Activated T-cell treated with anti-CD3 and anti-CD28 coated beads, Interleukin-2, amount 50 U/mL, for 48 hours (primary cell): ENCODE data around the gene RSAD1.
"Not testable (repeated sequence)": the region's sequence is repeated elsewhere in the genome, so short reads cannot be mapped to it uniquely, and the experiment has no call there.

Experiments
- DNase-seq, 2 experiments: peaks; one replicate each; pipeline ENCODE4 v3.0.0-alpha.2; 2020

Gene RSAD1

DNA sequence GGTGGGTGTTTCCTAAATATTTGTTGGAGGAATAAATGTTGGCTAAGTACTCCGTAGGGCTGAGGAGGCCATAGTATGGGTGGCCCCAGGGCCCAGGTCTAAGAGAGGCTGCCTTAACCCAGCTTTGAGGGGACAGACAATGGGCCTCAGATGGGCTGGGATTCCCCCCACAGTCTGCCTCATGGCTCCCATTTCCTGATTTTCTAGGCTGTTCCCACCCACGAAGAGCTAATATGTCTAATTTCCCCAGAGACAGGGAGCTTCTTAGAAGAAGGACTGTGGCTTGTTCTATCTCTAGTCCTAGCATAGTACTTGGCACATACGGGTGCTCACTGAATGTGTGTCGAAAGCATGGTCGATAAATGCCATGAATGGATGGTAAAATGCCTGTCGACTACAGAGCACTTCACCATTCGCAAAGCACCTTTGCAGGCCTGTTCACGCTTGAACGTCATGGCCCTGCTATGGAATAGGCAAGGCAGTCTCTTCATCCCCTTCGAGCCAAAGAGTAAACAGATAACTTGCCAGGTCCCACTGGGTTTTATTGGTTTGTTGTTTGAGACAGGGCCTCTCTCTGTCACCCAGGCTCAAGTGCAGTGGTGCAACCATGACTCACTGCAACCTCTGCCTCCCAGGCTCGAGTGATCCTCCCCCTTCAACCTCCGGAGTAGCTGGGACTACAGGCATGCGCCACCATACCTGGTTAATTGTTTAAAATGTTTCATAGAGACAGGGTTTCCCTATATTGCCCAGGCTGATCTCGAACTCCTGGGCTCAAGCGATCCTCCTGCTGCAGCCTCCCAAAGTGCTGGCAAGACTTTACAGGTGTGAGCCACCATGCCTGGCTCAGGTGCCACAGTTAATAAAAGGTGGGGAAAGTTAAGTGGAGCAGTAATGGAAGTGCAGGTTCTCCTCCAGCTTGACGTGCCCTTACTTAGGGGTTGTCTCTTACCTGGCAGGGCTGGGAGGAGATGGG, 19.7 kb upstream of the RSAD1 start:
- DNase-seq: no peak

DNA sequence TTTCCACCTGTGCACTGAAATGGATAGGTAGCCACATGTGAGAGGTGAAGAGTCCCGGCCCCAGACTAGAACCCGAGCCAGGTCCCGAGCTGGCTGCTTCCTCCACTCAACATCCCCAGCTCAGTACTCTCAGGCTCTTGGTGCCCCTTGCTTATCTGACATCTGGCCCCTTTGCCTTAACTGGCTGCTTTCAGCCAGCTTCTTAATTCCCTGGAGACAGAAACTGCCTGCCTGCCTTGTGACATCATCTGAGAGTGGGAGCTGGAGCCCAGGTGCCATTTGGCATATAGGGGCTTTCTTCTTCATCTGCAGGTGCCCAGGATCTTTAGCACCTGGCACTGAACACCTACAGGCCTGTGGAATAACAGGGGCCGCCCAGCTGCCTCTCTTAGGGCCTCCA, 18.9 kb upstream of the RSAD1 start:
- DNase-seq: no peak

DNA sequence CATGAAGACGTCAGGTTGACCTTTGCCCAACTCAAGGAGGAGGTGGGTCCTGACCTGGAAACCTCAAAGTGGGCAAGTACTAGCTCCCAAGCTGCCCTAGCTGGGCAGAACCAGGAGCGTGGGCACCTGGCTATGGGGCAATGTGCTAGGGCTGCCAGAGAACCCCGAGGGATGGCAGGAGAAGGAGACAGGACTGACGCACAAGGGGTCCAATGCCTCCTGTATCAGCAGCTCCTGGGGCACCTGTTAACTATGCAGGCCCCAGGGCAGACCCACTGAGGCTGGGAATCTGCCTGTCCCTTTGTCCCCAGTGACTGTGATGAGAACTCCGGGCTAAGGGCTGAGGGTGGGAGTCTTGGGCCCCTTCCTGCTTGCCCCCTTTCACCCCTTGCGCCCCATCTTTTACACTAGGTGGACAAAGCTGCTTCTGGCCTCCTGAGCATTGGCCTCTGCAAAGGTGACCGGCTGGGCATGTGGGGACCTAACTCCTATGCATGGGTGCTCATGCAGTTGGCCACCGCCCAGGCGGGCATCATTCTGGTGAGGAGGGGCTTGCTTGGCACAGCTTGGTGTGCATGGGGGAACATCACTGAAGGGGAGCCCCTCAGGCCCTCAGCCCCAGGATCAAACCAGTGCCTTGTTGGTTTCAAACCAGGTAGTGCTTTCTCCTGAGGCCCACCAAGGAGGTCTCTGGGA, 17.7 kb upstream of the RSAD1 start:
- DNase-seq: no peak

DNA sequence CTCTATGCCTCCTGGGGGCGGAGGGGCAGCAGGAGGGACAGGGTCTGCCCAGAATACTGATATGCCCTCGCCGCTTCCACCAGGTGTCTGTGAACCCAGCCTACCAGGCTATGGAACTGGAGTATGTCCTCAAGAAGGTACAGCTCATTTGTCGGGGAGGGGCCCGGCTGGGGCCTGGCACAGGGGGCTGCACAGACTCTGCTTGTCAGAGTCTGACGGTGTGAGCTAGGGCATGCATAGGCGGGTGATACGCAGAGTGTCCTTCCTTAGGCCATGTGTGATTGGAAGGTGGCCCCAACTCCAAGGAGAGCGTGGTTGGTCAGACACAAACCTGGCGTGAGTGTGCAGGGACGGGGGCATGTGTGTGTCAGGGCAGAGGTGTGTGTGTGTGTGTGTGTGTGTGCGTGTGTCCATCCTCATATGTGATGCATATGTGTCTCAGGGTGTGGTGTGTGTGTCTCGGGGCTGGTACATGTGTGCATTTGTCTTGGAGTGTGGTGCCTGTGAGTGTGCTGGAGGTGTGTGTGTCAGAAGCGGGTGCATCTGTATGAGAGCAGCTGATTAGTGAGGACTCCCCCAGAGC, 17.0 kb upstream of the RSAD1 start:
- no peak for DNase-seq

DNA sequence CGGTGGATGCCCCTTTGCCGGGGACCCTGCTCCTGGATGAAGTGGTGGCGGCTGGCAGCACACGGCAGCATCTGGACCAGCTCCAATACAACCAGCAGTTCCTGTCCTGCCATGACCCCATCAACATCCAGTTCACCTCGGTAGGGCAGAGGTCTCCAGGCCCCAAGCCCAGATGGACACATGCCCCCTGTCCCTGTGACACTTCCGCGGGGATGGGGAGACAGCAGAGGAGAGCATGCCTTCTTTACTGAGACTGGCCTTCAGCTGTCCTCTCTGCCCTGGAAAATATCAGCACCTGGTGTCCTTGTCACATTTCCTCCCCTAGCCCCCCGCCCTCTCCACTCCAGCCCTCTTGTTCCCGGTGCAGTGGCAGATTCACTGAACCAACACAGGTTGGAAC, 16.2 kb upstream of the RSAD1 start:
- DNase-seq: no peak

DNA sequence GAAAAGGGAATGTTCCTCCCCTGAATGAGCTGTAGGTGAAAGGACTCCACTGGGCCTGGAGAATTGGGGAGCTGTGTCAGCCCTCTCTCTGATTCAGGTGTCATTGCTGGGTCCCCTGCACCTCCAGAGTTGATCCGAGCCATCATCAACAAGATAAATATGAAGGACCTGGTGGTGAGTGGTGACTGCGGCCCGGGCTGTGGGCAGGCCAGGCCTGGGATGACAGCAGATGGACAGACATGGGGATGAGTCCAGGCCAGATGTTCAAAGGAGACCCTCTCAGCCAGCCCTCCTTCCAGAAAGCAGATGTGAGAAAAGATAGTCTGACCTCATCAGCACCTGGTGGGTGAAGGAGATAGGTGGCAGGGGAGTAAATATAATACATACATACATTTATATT, 14.5 kb upstream of the RSAD1 start:
- DNase-seq: no peak

DNA sequence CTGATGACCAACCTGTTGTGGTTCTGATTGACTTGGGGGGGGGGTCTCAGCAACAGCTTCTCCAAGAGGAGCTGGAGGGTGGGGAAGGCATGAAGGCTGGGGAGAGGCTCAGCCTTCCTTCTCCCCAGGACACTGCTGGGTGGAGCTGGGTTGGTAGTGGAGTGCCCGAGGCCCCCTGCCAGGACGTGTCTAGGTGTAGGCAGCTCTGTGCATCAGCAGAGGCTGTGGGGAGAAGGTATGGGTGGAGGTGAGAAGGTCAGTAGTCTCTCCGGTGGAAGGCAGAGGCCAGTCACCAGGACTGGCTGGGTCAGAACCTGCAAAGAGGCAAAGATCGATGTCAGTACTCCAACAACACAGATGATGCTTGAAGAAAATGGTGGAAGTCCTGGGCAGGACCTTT, 13.9 kb upstream of the RSAD1 start:
- DNase-seq: no peak

DNA sequence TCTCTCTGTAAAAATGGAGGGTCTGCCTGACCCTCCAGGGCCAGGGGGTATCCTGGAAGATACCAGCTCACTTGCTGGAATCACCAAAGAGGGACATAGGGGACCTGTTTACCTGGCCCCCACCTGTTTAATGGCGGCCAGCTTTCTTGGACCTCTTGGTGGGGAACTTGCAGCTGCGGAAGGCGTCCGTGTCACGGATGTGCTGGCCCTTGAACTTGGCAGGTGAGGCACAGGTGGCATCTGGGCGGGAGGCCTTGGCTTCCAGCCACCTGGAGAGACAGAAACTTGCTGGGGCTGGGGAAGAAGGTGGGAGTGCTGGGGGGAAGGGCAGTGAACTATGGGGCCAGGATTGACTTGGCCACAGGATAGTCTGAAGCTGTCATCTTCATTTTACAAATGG, 13.5 kb upstream of the RSAD1 start:
- no peak for DNase-seq

DNA sequence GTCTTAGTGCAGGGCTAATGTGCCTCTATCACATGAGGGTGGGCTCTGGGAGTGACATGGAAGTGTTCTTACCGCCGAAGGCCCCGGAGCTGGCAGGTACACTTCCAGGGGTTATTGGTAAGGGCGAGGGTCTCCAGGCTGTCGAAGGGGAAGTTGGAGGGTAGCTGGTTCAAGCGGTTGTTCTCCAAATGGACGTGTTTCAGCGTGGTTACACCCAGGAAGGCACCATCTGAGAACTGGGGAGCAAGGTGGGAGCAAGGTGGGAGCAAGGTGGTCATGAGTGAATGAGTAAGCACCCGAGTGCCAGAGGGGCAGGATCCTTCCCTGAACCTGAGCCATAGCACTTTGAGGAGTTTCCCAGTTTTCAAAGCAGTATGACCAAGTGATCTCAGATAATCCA, 13.0 kb upstream of the RSAD1 start:
- DNase-seq: no peak

DNA sequence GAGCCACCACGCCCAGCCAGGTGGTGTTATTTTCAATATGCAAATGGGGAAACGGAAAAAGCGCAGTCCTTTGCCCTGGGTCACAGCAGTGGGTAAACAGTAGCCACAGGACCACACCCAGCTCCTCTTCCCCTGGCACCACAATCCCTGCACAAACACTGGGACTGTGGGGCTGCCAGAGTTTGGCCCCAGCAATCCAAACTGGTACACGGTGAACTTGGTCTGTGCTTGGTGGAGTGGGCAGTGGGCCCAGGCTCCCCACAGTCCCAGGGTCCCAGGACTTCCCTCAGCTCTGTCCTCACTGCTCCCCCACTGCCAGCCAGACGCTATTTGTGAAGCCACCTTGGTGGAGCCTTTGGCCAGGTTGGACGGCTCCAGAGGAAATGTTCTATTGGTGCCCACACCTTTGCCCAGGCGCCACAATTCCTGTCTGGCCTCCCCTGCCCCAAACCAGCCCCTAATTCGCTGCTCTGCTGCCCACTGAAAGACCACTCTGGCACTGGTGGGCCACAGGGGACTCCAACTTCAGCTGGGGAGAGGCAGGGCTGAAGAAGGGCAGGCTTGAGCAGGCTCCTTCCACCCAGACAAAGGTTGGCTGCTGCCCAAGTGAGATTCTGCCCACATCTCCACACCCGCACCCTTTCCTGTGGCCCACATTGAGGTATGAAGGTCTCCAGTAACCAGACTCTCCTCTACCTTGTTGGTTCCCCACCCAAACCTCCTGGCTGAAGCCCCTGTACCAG, 12.1 kb upstream of the RSAD1 start:
- no peak for DNase-seq

DNA sequence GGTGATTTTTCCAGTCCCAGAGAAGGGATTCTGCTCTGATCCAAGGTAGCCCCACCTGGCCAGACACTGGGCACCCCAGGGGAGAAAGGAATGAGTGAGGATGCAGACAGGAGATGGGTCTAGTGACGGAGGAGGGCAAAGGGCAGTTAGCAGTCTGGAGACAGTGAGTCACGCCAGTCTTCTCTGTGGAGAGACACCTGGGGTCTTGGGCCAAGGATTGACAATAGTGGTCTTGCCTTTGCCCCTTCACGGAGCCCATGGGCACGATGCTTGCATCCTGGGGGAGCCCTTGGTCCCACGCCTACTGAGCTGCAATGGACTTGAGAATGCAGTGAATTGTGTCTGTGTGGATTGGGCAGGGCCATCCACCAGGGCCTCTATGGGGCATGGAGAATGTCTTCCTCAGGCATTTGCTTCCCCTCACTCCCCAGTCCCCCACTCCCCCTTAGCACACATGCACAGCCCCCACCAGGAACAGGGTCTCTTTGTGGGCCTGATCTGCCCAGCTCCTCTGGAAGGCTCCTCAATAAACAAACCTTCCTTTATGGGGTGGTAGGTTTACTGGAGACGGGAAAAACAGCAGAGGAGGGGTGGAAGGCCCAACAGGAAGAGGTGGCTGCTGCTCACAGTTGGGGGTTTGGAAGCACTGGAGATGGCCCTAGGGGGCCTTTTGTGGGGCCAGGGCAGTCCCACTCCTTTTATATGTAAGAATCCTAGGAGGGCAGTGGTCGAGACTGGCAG, 11.4 kb upstream of the RSAD1 start:
- DNase-seq: no peak

DNA sequence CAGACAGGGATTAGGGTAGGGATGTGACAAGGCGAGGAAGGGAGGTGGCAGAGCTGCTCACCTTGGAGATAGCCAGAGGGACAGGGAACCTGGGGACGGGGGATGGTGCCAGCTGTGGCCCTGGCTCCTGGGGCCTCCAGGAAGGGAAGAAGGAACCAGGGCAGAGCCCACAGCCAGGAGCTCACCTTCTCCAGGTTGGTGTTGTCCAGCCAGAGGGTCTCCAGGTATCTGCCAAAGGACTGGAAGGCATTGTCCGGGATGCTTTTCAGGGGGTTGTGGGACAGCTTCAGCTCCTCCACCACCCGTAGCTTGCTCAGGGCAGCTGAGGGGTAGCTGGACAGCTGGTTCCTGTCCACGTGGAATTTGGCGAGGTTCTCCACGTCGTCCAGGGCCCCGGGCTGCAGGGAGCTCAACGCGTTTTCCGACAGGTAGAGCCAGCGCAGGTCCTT, 10.8 kb upstream of the RSAD1 start:
- DNase-seq: no peak

DNA sequence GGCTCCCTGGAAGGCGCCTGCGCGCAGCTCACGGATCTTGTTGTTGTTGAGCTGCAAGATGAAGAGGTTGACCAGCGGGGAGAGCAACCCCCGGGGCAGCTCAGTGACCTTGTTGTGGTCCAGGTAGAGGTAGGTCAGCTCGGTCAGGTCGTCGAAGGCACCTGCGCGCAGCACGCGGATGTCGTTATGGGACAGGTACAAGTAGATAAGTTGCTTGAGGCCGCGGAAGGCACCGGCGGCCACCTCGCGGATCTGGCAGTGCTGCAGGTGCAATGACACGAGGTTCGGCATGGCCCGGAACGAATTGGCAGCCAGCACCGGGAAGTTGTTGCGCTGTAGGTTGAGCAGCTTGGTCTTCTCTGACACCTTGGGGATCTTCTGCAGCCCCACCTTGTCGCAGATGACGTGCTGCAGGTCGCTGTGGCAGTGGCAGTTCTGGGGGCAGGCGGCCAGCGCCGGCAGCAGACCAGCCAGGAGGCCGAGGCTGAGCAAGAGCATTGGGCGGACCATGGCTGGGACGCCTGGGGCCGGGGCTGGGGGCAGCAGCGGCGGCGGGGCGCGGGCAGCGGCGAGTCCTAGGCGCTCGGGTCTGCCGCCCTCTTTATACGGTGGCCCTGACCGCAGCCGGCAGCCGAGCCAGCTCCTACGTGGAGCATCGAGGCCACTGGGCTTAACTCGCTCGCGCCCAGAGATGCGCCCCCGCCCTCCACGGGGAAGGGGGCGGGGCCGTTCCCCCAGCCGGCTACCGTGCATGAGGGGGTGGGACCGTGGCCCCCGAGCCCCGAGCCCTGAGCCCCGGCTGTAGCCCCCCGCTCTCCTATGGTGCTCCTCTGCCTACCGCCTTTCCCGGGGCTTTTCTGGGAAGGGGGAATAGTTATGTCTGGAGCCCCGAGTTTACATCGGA, 10.1 kb upstream of the RSAD1 start, which contains the start of gene CHAD:
TSS of gene CHAD (minus strand) at position 577 of the 904 bp plus-strand sequence. CDS start at position 510, 67 bp downstream.
- DNase-seq: no peak

DNA sequence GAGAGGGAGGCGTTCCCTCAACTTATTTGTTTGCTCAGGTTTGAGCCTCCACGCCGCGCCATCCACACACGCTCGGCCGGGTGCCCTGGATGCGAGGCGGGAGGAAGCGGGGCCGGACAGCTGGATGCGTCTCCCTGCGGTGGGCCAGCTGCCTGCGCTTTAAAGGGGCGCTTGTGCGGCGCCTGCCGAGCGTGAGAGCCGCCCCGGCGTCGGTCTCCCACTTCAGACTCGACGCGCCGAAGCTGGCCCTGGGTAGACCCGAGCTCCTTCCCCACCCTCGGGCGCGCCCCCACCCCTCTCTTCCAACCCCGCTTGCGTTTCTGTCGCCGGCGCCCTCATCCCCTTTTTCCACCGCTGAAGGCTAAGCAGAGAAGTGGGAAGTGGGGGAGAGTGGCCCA, 9.5 kb upstream of the RSAD1 start:
- DNase-seq: no peak

DNA sequence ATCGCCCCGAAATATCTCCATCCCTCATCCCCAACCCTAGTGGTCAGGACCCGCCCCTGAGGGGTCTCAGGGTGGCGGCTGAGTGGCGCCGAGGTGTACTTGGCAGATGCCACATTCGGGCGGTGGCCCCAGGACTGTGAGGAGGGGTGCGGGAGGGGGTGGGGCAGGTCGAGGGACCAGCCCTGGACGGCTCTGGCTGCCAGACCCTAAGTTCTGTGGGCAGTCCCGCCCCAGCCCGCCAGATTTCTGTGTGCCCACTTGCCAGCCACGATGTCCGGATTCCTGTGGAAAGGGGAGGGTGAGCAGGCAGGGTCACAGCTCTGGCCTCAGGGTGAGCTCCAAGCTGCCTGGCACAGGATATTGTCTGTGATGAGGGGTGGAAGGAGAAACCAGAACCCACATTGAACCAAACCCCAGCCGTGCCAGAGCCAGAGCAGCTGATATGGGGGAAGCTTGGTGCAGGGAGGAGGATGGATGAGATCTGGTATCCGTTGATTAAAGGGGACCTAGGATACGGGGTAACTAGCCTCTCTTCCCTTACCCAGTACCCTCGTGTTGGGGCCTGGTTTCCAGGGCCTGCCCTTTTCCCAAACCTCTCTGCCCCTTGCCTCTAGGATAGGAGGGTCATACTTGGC, 8.9 kb upstream of the RSAD1 start:
- DNase-seq: no peak

DNA sequence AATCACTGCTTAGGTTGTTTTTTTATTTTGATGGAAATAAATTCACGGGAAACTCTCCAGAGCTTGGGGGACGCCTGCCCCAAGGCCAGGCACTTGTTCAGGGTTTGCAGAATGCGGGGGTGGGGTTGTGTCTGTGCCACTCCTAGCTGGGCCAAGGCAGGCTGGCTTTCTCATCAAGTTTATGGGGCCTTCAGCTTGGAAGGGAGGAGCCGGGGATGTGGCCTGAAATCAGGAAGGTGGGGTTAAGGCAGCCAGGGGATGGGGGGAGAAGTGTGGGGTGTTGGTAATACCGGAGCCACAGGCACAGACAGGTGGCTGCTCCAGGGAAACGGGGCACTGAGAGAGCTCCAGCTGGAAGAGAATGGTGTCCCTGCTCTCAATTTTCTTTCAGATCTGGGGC, 8.2 kb upstream of the RSAD1 start:
- no peak for DNase-seq

DNA sequence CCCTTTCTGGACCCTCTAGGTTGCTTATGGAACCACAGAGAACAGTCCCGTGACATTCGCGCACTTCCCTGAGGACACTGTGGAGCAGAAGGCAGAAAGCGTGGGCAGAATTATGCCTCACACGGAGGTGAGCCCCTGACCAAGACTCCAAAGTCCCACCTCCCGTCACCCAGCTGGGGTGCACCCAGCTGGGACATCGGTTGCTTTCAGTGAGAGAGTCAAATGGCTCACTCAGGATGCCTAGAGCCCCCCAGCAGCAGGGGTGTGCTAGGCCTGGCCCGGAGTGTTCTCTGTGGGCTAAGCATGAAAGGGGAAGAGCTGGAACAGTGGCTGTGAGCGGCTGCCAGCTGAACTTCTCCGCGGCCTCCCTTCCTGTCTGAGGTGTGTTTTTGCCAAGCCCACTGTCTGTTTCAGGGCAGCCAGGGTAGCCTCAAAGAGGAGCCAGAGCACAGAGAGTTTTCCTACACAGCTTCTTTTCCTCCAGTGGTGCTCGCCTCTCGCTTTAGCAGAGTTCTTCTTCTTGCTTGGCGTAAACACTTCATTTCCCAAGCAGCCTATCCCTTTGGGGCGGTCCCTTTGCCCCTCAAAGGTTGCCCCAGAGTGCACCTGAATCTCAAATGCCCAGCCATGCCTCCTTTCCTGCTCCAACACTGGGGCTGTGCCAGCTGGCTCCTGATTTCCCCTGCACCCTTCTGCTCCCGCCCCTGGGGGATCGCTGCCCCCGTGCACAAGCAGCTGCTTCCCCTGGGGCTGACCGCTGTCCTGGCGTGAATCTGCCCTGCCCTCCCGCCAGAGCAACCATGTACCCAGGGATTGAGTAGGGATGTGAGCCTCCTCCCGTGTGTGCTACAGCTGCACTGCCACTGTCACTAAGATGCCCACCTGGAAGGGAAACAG, 7.4 kb upstream of the RSAD1 start:
- DNase-seq: no peak

DNA sequence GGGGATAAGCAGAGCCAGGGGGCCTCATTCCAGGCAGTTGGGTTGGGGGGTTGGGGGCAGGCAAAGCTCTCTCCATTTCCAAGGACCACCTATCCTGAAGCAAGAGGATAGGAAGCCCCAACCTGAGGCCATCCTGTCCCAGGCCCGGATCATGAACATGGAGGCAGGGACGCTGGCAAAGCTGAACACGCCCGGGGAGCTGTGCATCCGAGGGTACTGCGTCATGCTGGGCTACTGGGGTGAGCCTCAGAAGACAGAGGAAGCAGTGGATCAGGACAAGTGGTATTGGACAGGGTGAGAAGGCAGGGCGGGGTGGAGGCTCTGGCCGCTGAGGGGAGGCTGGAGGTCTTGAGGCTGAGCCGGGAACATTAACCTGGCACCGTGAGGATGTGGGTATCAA, 6.4 kb upstream of the RSAD1 start:
- DNase-seq: no peak

DNA sequence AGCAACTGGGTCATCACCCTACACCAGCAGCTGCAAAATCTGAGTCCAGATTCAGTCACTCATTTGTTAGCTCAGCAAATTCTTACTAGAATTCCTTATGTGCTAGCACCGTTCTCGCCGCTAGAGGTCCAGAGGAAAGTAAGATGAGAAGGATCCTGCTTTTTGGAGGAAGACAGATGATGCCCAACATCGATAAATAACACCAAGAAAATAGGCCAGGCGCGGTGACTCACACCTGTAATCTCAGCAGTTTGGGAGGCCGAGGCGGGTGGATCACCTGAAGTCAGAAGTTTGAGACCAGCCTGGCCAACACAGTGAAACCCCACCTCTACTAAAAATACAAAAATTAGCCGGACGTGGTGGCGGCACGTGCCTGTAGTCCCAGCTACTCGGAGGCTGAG, 5.9 kb upstream of the RSAD1 start:
- DNase-seq: not testable (repeated sequence)

DNA sequence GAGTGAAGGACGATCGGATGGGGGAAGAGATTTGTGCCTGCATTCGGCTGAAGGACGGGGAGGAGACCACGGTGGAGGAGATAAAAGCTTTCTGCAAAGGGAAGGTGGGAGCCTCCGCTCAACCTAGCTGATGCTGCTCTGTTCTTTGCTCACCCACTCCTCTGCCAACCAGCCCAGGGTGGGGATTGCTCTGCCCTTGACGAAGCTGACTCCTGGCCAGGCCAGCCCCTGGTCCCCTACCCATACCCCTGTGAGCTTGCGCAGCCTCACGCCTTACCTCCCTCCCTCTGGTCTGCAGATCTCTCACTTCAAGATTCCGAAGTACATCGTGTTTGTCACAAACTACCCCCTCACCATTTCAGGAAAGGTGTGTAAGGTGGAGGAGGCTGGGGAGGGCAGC, 4.8 kb upstream of the RSAD1 start:
- DNase-seq: no peak
